Fibroblast of skin of right biceps (primary cell): Measurements from ENCODE around the gene IFNGR2.
A peak's percentile ranks its signal among the peaks of the same experiment; 100 is the strongest.
"Not testable (repeated sequence)": the region's sequence is repeated elsewhere in the genome, so short reads cannot be mapped to it uniquely, and the experiment has no call there.

Experiments used
- DNase-seq: peaks from one replicate; pipeline ENCODE4 v3.0.0-alpha.2; 2013

IFNGR2 gene

DNA sequence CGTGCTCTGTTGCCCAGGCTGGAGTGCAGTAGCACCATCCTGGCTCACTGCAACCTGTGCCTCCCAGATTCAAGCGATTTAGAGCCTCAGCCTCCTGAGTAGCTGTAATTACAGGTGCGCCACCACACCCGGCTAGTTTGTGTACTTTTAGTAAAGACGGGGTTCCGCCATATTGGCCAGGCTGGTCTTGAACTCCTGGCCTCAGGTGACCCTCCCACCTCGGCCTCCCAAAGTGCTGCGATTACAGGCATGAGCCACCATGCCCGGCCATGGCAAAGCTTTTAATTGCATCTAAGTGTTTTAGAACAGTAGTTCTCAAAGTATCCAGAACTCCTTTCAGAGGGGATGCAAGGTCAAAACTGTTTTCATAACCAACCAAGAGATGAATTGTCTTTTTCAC is 25.1 kb upstream of the IFNGR2 start:
- DNase-seq: no peak

DNA sequence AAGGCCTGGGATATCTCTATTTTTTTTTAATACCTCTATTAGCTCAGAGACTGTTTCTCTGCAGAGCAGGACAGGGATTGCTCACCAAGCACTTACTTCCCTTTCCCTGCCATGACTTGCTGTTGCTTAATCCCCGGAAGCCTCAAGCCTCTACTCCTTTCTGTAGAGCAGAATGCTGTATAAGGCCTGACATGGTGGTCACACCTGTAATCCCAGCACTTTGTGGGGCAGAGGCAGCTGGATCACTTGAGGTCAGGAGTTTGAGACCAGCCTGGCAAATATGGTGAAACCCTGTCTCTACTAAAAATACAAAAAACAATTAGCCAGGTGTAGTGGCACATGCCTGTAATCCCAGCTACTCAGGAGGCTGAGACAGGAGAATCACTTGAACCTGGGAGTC is 23.3 kb upstream of the IFNGR2 start:
- peak; percentile 63 for DNase-seq

DNA sequence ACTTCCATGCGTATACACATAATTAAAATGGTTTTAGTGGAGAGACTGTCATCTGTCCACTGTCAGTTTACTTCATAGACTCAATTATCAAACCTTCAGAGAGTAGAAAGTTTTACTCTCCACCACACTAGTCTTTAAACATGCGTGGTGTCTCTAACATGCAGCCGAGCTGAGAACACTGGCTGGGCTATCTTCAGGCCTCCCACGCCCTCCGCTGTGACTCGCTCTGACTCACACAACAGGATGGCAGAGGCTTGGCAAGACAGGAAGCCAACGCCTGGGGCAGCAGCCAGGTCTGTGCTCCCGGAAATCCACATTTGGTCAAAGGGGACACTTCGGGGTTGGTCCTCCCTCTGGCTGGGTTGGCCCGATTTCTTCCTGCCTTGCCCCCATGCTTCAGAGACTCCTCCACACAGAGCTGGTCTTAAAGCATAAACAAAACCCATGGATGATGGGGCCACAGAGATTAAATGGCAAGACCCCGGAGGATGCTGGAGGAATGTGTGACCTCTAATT is 22.7 kb upstream of the IFNGR2 start:
- peak; percentile 94 for DNase-seq

GRCh38 chr21:33381381-33381780 is 21.8 kb upstream of the IFNGR2 start:
- not testable (repeated sequence) for DNase-seq

GRCh38 chr21:33383056-33383888 is 19.9 kb upstream of the IFNGR2 start:
- DNase-seq: peak; percentile 77

DNA sequence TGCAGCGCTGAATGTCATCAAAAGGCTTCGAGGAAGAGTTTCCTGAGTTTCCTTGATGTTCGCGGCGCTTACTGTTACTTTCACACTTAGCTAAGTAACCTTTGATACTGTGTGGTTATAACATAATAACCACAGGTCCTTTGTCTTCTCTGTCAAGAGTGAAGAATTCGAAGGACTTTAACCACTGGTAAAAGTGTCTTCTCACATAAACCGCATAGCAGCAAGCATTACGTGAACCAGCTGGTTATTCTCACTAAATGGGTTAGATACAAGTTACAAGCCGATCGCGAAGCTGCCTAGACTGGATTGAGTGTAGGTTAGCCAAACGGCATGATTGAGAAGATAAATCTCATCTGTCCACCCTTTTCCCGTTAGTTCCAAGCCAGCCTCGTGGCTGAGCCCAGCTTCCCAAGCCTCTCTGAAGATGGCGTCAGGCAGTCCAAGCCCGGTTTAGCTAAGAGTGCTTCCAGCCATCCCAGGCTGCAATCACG is 18.3 kb upstream of the IFNGR2 start:
- no peak for DNase-seq

GRCh38 chr21:33386222-33386784 is 16.9 kb upstream of the IFNGR2 start:
- DNase-seq: no peak

GRCh38 chr21:33387294-33387693 is 15.9 kb upstream of the IFNGR2 start:
- no peak for DNase-seq

DNA sequence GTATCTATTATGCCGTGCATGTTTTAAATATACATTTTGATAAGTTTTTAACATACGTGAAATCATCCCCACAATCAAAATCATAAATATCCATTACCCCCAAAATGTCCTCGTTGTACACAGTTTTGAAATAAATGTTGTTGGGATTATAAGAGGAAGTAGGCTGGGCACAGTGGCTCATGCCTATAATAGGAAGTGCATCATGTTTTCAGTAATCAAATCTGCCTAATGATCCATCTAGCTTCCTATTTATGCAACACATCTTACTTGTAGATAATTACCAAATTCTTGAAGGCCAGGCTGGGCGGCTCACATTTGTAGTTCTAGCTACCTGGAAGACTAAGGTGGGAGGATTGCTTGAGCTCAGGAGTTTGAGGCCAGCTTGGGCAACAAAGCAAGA is 15.0 kb upstream of the IFNGR2 start:
- no peak for DNase-seq

- DNase-seq: no peak
Measured at GRCh38 chr21:33390479-33390878, 12.7 kb upstream of the IFNGR2 start.

- no peak for DNase-seq
Measured at GRCh38 chr21:33391656-33392055, 11.6 kb upstream of the IFNGR2 start.

GRCh38 chr21:33392284-33392985 is 10.8 kb upstream of the IFNGR2 start:
- no peak for DNase-seq

DNA sequence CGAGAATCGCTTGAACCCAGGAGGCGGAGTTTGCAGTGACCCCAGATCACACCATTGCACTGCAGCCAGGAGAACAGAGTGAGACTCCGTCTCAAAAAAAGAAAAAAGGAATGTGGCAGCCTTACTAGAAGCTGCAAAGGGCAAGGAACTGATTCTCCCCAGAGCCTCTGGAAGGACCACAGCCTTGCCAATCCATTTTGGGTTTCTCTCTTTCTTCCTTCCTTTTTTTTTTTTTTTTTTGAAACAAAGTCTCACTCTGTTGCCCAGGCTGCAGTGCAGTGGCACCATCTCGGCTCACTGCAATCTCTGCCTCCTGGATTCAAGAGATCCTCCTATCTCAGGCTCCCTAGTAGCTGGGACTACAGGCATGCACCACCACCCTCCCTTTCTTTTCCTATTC is 9.9 kb upstream of the IFNGR2 start:
- no peak for DNase-seq

DNA sequence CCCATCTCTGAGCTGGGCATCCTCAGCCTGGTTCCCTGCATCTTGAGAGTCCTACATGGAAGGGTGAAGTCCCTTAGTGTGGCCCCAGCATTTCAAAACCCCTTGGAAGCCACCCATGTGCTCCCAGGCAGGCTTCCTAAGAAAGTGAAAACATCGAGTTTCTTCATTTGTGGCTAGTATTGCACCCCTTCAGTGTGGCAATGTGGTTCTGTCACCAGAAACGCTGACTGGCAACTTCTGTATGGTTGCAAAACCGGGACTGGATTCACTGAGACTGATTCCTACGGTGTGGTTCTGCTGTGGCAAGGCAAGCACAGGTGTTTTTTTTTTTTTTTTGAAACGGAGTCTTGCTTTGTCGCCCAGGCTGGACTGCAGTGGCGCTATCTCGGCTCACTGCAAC is 9.0 kb upstream of the IFNGR2 start:
- DNase-seq: no peak

DNA sequence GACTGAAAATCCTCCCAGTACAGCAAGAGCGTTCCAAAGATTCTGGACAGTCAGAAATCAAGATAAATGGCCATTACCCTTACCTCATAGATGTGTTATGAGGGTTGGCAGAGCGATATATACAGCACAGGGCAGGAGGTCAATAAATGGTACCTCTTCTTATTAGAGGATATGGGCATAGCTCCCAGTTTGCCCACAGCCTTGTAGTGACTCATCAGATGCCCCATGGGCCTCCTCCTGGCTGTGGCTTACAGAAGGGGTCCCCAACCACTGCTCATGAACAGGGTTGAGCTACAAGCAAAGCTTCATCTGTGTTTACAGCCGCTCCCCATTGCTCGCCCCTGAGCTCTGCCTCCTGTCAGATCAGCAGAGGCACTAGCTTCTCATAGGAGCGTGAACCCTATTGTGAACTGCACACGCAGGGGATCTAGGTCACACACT is 7.3 kb upstream of the IFNGR2 start:
- peak; percentile 47 for DNase-seq

GRCh38 chr21:33396436-33396835 is 6.8 kb upstream of the IFNGR2 start:
- no peak for DNase-seq

DNA sequence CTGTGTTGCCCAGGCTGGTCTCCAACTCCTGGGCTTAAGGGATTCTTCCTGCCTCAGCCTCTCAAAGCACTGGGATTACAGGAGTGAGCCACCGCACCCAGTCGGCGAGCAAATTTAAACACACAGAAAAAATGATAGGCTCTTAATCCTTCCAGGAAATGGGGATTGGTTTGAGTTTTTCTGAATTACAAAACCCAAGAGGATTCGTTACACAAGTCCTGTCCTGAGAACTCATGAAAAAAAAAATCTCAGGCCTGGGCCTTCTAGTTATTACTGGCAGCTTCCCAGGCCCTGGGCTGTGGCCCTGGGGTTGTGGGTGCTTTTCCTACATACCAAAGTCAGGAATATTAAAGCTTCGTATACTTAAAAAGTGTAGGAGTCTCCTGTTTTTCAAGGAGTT is 6.3 kb upstream of the IFNGR2 start:
- DNase-seq: peak; percentile 83

DNA sequence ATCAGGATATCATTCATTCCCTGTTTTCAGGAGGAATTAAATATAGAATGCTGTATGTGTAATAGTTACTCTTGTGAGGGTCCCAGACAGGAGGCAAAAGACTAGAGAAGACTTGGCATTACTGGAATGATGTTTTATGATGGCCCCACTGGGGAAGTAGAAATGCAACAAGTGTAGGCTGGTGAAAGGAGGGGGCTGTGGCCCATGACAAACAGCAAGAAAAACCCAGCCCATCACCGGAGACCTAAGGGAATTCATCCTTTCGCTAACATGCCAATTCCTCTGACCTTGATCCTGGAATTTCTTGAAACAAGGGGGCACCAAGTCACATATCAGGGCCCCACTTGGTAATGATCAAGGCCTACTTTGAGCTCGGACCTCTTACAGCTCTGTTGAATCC is 5.5 kb upstream of the IFNGR2 start:
- DNase-seq: no peak

- DNase-seq: no peak
Measured at GRCh38 chr21:33398361-33398760, 4.9 kb upstream of the IFNGR2 start.

DNA sequence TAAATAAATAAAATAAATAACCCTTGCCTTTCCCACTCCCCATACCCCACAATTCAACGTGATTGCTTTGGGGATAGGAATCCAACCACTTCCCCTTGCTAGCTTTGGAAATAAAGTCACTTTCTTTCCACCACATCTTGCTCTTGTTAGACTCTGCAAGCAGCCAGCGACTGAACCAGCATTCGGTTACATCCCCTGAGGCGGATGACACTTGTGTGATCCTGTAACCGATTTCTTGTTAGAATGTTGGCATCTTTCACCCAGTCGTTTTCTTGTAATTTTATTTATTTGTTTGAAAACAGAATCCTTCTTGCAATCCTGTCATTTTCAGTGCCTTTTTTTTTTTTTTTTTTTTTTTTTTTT is 1.6 kb upstream of the IFNGR2 start:
- peak; percentile 35 for DNase-seq

- peak; percentile 79 for DNase-seq
Measured at GRCh38 chr21:33402001-33402979, 923 bp upstream of the IFNGR2 start.

- peak; percentile 59 for DNase-seq
Measured at GRCh38 chr21:33403786-33404585, 773 bp downstream of the IFNGR2 start.
